ENCODE data around the gene STK40. TPM values are rescaled to one million over a fixed set of nuclear protein-coding genes. Genes with fewer than 3 reads are reported as not detected.

STK40 gene
- total RNA-seq, 1 experiment from 2014 or later: 49.6 TPM

GRCh38 chr1:36339615-36340014, 46.1 kb downstream of the STK40 start:
- TSS peak; percentile 78 for BruUV-seq (replicated peaks)
- in situ Hi-C loops (cut with HindIII; ENCODE audit: low pct_unique_long_range_greater_than_20kb, low sequenced_read_pairs) (no loop called here), intact Hi-C loops (cut with micrococcal nuclease; ENCODE audit: unreplicated experiment) (no loop called here)
- Histone ChIP-seq H3K27ac (ENCODE audit: low read length) (no peak overlapping the region), H3K9me3 (ENCODE audit: control insufficient read depth, insufficient read depth, low read depth, low read length) (no peaks in the 10 kb centered on the region), H3K4me3 (ENCODE audit: low read depth in 2 of 2, low read length in 2 of 2) (no peak overlapping the region), H3K4me1 (ENCODE audit: control insufficient read depth, insufficient read depth, low read length) (peaks cover 5% of the 10 kb centered on the region; the same call in 1 of the 2 replicates), H3K27me3 (ENCODE audit: control insufficient read depth, insufficient read depth, low read length) (no peaks in the 10 kb centered on the region), H3K36me3 (ENCODE audit: control insufficient read depth, insufficient read depth, low read length) (no peaks in the 10 kb centered on the region)
- TF ChIP-seq CTCF (IDR thresholded peaks at IDR 0.05) (no peak), REST (IDR thresholded peaks at IDR 0.05; ENCODE audit: insufficient read depth in 1 of 2, low read depth in 2 of 2, low read length in 1 of 2) (no peak), TCF7L2 (IDR thresholded peaks at IDR 0.05; ENCODE audit: low read depth, low read length) (no peak), SIN3A (IDR thresholded peaks at IDR 0.05; ENCODE audit: borderline replicate concordance, insufficient read depth, low read depth, low read length) (no peak), POLR2AphosphoS5 (IDR thresholded peaks at IDR 0.05; ENCODE audit: low read depth, low read length) (no peak)
- DNase-seq (ENCODE audit: low read depth, low spot score) (no peak), ATAC-seq (no peak)
- ChIA-PET CTCF (interaction anchor here (0.5 kb wide), 1 partner anchor 57 kb away, joined by 3 read pairs; no protein-coding TSS in a partner anchor), POLR2A (no interaction called here)

GRCh38 chr1:36339215-36339614, 46.5 kb downstream of the STK40 start:
- in situ Hi-C loops (cut with HindIII; ENCODE audit: low pct_unique_long_range_greater_than_20kb, low sequenced_read_pairs): no loop called here
- H3K4me3 ChIP-seq (ENCODE audit: low read depth in 2 of 2, low read length in 2 of 2): no peak overlapping the region
- no peak overlapping the region for H3K27ac ChIP-seq (ENCODE audit: low read length)
- DNase-seq (ENCODE audit: low read depth, low spot score) (no peak), ATAC-seq (no peak)
- intact Hi-C loops (cut with micrococcal nuclease; ENCODE audit: unreplicated experiment): no loop called here
- no peaks in the 10 kb centered on the region for H3K27me3 ChIP-seq (ENCODE audit: control insufficient read depth, insufficient read depth, low read length)
- H3K9me3 ChIP-seq (ENCODE audit: control insufficient read depth, insufficient read depth, low read depth, low read length): no peaks in the 10 kb centered on the region
- peaks cover 5% of the 10 kb centered on the region; the same call in 1 of the 2 replicates for H3K4me1 ChIP-seq (ENCODE audit: control insufficient read depth, insufficient read depth, low read length)
- CTCF ChIA-PET: interaction anchor here (0.5 kb wide), 1 partner anchor 57 kb away, joined by 3 read pairs; no protein-coding TSS in a partner anchor
- no peak for TF ChIP-seq REST (IDR thresholded peaks at IDR 0.05; ENCODE audit: insufficient read depth in 1 of 2, low read depth in 2 of 2, low read length in 1 of 2)
- TF ChIP-seq CTCF (IDR thresholded peaks at IDR 0.05): no peak
- no peak for TF ChIP-seq TCF7L2 (IDR thresholded peaks at IDR 0.05; ENCODE audit: low read depth, low read length)
- no peak for TF ChIP-seq POLR2AphosphoS5 (IDR thresholded peaks at IDR 0.05; ENCODE audit: low read depth, low read length)
- no peak for TF ChIP-seq SIN3A (IDR thresholded peaks at IDR 0.05; ENCODE audit: borderline replicate concordance, insufficient read depth, low read depth, low read length)
- POLR2A ChIA-PET: no interaction called here
- H3K36me3 ChIP-seq (ENCODE audit: control insufficient read depth, insufficient read depth, low read length): no peaks in the 10 kb centered on the region
- no TSS peak for BruUV-seq (replicated peaks)

All from Panc1 (cell line).